Dedifferentiated amniotic fluid mesenchymal stem cell (primary cell): ENCODE measurements around the gene MAP3K1.

Experiments
- DNase-seq: peaks from one replicate; pipeline ENCODE4 v3.0.0-alpha.2; 2016; ENCODE audit errors: extremely low spot score

MAP3K1 gene

GRCh38 chr5:56908942-56909293, 93.6 kb downstream of the MAP3K1 start:
- DNase-seq: peak; percentile 18

- peak; percentile 97 for DNase-seq
Observed at GRCh38 chr5:56909294-56910209, 94.2 kb downstream of the MAP3K1 start, which contains the start of gene SETD9. SETD9 (plus strand) TSS chr5:56909596; CDS start chr5:56909646, 50 bp downstream.

GRCh38 chr5:56910210-56910965, 95.0 kb downstream of the MAP3K1 start:
- DNase-seq: peak; percentile 42

DNA sequence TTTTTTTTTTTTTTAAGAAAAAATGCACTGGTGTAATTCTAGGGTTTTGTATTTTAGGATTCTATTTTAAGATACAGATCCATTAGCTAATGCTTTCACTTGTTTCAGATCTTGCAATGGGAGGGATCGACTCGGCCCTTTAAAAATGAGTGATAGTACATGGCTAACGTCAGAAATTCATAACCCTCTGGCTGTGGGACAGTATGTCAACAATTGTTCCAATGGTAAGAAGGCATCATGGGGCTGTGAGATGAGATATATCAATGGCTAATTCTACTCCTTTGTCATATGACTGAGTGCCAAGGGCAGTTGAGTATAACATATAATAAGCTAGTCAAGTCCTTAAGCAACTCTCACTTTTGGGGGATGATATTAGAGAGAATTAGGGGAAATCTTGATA, 98.4 kb downstream of the MAP3K1 start:
- no peak for DNase-seq

DNA sequence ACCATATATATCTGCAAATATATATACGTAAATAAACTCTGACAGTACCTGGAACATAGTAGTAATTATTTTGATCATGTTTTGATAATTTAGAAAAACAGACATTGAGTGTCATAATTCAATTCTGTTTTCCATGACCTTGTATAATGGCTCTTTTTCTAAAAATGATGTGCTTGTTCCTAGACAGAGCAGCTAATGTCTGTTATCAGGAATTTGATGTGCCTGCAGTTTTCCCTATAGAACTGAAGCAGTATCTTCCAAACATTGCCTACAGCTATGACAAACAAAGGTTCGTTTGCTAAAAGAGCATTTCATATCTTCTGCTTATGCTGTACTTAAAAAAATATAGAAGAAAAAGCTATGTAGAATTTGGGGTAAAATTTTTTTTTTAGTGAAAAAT, 99.3 kb downstream of the MAP3K1 start:
- no peak for DNase-seq

- DNase-seq: no peak
Observed at GRCh38 chr5:56917534-56917933, 102.2 kb downstream of the MAP3K1 start.

DNA sequence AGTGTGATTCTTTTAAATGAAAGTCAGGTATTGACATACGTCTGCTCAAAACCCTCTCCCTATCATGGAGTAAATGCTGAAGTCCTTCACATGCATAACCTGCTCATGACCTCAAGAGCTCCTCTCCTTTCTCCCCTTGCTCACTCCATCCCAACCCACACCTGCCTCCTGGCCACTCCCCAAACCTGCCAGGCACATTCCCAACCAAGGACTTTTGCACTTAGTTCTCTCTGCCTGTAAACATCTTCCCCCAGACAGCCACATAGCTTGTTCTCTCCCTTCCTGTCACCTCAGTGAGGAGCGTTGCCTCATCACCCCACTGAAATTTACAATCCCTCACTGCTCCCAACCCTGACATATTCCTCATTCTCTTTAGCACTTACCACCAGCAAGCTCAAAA, 102.7 kb downstream of the MAP3K1 start:
- DNase-seq: no peak

DNA sequence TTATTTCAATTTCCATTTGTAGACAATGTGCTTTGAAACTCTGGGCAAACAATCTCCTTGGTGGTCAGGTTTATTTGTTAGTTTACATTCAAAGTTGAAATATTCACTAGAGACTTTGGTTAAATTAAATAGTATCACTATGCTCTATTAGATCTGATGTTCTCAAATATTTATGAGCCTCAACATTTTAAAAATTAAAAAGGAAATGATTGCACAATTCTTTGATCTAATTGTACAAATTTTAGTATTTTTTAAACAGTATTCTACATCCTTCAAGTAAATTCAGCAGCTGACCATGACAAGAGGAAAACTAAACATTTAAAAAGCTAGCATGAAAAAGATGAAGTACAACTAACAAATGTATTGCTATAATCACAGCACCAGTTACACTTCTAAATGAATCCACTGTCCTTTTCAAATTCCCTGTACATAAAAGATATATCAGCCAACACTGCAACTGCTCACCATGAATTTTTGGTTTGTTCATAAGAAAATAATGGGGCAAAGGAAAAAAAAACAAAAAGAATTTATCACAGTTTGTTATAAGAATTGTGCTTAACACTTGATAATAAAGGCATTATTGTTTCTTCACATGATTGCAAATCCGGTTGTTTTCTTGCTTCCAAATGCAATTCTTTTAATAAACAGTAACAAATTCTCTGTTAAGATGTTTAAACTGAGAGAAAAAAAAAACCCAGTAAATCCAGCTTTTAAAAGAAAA, 104.8 kb downstream of the MAP3K1 start:
- DNase-seq: no peak

DNA sequence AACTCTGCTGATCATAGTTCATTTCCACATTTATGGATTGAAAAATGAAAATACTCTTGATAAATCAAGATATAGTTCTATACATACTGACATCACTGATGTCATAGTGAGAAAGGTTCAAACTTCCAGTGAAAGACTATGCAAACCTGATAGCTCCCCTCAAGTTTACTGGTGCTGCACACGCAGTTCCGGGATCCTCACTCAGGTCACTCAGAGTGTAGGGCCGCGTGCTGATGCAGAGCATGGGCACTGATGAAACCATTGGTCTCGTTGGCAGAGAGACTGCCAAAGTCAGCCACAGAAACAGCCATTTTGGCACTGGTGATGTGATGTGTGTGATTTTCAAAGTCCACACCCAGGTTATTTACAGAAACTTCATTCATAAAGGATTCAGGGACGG, 107.6 kb downstream of the MAP3K1 start:
- no peak for DNase-seq

DNA sequence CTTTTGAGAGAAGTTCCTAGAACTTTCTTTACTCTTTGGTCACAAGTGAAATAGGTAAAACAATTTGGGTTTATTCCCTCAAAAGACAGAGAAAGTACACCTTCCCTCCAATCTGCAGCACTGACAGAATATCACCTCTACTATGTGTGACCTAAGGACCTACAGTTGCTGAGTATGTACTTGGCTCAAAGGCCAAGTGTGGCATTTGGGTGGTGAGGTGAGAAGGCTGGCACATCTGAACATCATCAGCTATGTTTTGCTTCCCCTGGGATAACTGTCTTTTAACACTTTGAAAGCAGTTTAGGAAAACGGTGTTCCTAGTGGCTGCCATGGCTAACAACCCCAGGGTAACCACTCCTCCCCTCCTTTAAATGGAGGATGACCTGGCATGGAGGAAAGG, 119.0 kb downstream of the MAP3K1 start:
- no peak for DNase-seq

DNA sequence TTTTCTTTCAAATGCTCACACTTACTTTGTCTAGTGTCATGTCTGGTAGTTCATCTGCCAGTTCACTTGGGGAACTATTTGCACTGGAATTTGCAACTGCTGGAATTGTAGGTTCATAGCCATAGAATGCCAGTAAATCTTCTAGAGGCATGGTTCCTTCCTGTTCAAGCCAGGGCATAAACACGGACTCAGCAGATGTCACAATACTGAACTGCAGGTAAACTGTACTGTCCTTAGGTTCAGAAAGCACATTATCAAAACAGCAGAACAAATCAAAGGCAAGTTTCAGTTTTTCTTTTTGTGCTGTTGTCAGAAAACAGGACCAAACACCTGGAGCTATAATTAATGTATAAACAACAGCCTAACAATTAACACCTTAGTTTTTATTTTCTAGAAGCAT, 123.5 kb downstream of the MAP3K1 start:
- DNase-seq: no peak

DNA sequence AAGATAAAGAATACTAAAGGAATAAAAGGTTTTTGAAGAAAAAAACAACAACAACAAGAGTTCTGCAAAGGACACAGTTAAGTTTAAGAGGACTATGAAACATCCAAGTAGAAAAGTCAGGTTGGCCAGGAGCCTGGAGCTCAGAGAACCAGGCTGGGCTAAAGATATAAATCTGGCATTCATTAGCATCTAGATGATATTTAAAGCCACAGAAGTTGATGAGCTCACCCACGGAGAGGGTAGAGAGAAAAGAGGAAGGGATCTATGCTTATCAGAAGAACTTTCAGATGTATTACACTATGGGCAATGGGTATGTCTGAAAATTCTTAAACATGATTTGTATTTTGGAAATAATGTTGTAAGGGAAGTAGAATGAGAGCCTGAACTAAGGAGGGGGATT, 126.6 kb downstream of the MAP3K1 start:
- peak; percentile 80 for DNase-seq
